AG04449 (cell line): ENCODE results near the gene F2.

Source experiments
- CTCF ChIA-PET: fragments of 350-600 bp; formaldehyde crosslinking; extraction: SDS; loops from one replicate; lab custom pipeline; 2021; ENCODE audit warnings: antibody characterized with exemption; lab: Yijun Ruan, JAX
- POLR2A ChIA-PET: fragments of 400-600, 350-600 bp; formaldehyde crosslinking; extraction: SDS; loops from one replicate; lab custom pipeline; 2020; ENCODE audit warnings: antibody characterized with exemption, inconsistent platforms; lab: Yijun Ruan, JAX
- DNase-seq: peaks from one replicate; pipeline ENCODE4 v3.0.0-alpha.2; 2010; ENCODE audit warnings: low read depth, low spot score
- H3K4me3 ChIP-seq: 2 replicates; pipeline ENCODE4 v1.5.1; 2011; ENCODE audit warnings: low read depth, mild to moderate bottlenecking, control low read depth, low read length
- CTCF ChIP-seq: IDR thresholded peaks from one replicate; pipeline ENCODE4 v1.5.1; 2011; ENCODE audit warnings: mild to moderate bottlenecking, moderate library complexity, low read length, control low read depth, inconsistent platforms; ENCODE audit not compliant: insufficient read depth; ENCODE audit errors: missing control alignments

Gene F2

GRCh38 chr11:46747150-46747549 is 28.1 kb downstream of the F2 start:
- POLR2A ChIA-PET: no interaction called here
- no peak overlapping the region for H3K4me3 ChIP-seq
- no peak for DNase-seq
- TF ChIP-seq CTCF: no peak
- CTCF ChIA-PET: no interaction called here

GRCh38 chr11:46755962-46756361 is 36.9 kb downstream of the F2 start:
- no peak overlapping the region for H3K4me3 ChIP-seq
- ChIA-PET CTCF (no interaction called here), POLR2A (no interaction called here)
- TF ChIP-seq CTCF: no peak
- no peak for DNase-seq

DNA sequence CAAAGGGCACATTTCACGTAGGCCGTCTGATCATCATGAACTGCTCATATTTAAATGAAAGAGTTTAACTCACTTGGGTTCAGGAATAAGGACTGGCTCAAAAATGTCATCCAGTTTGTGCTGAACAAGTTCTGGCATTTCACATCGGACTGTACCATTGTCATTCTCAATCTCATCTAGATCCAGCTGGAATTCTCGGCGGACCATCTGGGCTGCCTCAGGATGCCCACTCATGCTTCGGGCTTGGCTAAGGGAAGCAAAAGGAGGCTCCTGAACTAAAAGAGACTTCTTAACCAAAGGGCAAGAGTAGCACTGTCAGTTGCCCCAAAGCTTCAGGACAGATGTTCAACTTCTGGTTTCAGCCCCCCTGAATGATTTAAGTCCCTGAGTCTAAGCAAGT is 40.2 kb downstream of the F2 start:
- H3K4me3 ChIP-seq: no peak overlapping the region
- ChIA-PET CTCF (interaction anchor here (1.0 kb wide), 1 partner anchor 230 kb away, joined by 3 read pairs; no protein-coding TSS in a partner anchor), POLR2A (no interaction called here)
- no peak for DNase-seq
- TF ChIP-seq CTCF: no peak

DNA sequence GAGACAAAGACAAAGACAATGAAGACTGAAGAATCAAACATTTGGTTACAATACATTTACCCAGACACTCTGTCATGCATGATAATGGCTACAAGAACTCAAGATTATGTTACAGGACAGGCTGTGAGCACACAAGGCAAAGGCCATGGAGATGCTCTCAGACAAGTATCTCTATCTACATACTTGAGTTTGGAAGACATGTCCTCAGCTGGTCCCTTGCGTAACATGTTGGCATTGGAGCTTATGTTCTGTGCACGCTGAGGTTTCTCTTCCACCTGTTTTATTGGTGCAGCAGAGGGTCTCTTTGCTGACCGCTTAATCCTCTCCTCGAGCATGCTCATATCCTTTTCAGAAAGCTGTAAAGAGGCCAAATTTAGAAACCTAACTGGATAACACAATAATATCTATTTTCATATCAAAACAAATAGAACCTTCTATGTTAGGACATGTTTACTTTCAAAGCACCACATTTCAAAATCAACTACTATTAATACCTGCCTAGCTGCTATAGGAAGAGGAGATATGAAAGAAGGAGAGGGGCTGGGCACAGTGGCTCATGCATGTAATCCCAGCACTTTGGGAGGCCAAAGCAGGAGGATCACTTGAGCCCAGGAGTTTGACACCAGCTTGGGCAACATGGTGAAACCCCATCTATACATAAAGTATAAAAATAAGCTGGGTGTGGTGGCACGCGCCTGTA is 41.6 kb downstream of the F2 start:
- ChIA-PET CTCF (interaction anchor here (0.7 to 1.1 kb wide), 3 partner anchors 10 to 16 kb away, joined by 3 read pairs; no protein-coding TSS in a partner anchor), POLR2A (no interaction called here)
- DNase-seq: no peak
- H3K4me3 ChIP-seq: no peak overlapping the region
- no peak for TF ChIP-seq CTCF

- ChIA-PET POLR2A (no interaction called here), CTCF (interaction anchor here (1.0 to 1.1 kb wide), 2 partner anchors 8 to 17 kb away, joined by 3 read pairs; no protein-coding TSS in a partner anchor)
- no peak for DNase-seq
- TF ChIP-seq CTCF: no peak
- H3K4me3 ChIP-seq: no peak overlapping the region
Measured at GRCh38 chr11:46761807-46762206, 42.8 kb downstream of the F2 start.

DNA sequence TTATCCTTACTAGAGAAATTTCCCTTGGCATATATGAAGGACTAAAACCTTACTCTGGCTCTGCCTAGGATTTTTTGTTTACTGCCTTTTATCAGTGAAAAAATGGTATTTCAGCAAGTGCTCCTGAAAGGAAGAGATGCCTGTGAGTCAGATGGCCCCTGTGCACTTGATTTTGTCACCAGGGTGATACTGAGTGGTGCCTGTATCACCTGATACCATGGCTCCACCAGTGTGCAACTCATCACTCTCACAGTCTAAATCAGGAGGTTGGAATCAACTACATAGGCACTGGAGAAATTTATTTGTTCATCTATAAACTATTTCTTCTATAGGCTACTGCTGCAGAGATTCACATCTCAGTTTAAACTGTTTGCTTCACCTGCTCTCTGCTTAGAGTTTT is 43.2 kb downstream of the F2 start:
- ChIA-PET CTCF (no interaction called here), POLR2A (no interaction called here)
- TF ChIP-seq CTCF: no peak
- H3K4me3 ChIP-seq: no peak overlapping the region
- no peak for DNase-seq
